Spleen (tissue), 11 donors: Measurements from ENCODE around the gene TMEM212. TPM values are rescaled to one million over a fixed set of nuclear protein-coding genes. Genes with fewer than 3 reads are reported as not detected.

Experiments used
- DNase-seq: peaks from one replicate; pipeline ENCODE4 v3.0.0-alpha.2; 2020
- H3K27ac ChIP-seq, 8 donors: fragments of 200-600 bp; sonication (generic) in 7 of 8; 1 replicate in 4 of 8; 2 replicates in 4 of 8; pipeline versions ENCODE4 v1.5.0 to v1.8.0; 2016 to 2021; ENCODE audit warnings: inconsistent platforms in 4 of 8, mild to moderate bottlenecking in 4 of 8, moderate library complexity in 1 of 8
- H3K27me3 ChIP-seq, 7 donors: fragments of 200-600 bp; sonication (generic) in 6 of 7; replicated peaks in 1 of 7; 1 replicate in 4 of 7; 2 replicates in 3 of 7; pipeline versions ENCODE4 v1.5.0 to v1.8.0; 2016 to 2021; ENCODE audit warnings: inconsistent platforms in 3 of 7, mild to moderate bottlenecking in 1 of 7
- H3K36me3 ChIP-seq, 6 donors: fragments of 200-600 bp; sonication (generic) in 5 of 6; 1 replicate in 4 of 6; 2 replicates in 2 of 6; pipeline versions ENCODE4 v1.5.0 to v1.8.0; 2016 to 2021; ENCODE audit warnings: inconsistent platforms in 2 of 6
- H3K4me1 ChIP-seq, 6 donors: fragments of 200-600 bp; sonication (generic) in 5 of 6; 1 replicate in 3 of 6; 2 replicates in 3 of 6; pipeline versions ENCODE4 v1.5.0 to v1.8.0; 2016 to 2021; ENCODE audit warnings: inconsistent platforms in 3 of 6
- H3K4me3 ChIP-seq, 8 donors: fragments of 200-600 bp; sonication (generic) in 7 of 8; 1 replicate in 4 of 8; 2 replicates in 4 of 8; pipeline versions ENCODE4 v1.5.0 to v1.8.0; 2016 to 2021; ENCODE audit warnings: inconsistent platforms in 4 of 8, mild to moderate bottlenecking in 4 of 8, moderate library complexity in 2 of 8
- H3K9me3 ChIP-seq, 8 donors: fragments of 200-600 bp; sonication (generic) in 7 of 8; 1 replicate in 4 of 8; 2 replicates in 4 of 8; pipeline versions ENCODE4 v1.5.0 to v1.8.0; 2016 to 2021; ENCODE audit warnings: inconsistent platforms in 4 of 8
- POLR2A ChIP-seq, 3 donors: fragments of 450-650 bp; IDR thresholded peaks; one replicate each; pipeline ENCODE4 v1.5.1; 2017; ENCODE audit warnings: antibody characterized with exemption in 3 of 3, mild to moderate bottlenecking in 1 of 3
- POLR2AphosphoS5 ChIP-seq, 3 donors: sonication (generic); formaldehyde crosslinking; IDR thresholded peaks; one replicate each; pipeline ENCODE4 v1.5.1; 2017; ENCODE audit warnings: antibody characterized with exemption in 3 of 3
- WGBS, 5 donors: extraction: QIAGEN DNeasy Blood & Tissue Kit in 3 of 5; methylation state at CpG; one replicate each; pipeline versions ENCODE4 v1.1.5 to v1.1.7; 2013 to 2018; 5-methylcytosine and 5-hydroxymethylcytosine counted together
- intact Hi-C: fragments of 100-400 bp; cut with DNase I; formaldehyde crosslinking; loops from one replicate; pipeline ENCODE4 v1.15.0; 2023; ENCODE audit warnings: low total_unique reads
- polyA plus RNA-seq, 3 donors: library from polyadenylated mRNA; stranded (reverse); fragments of 200-250 nt; gene quantifications; one replicate each; pipeline ENCODE4 v1.2.1, GENCODE V29; 2013
- total RNA-seq, 7 donors: library from RNA; depleted of rRNA in 3 of 7; stranded (reverse); fragments of >200 nt in 3 of 7; fragmentation: NEBNext Ultra II Directional in 4 of 7; extraction: Animal tissue kit (Norgen Biotek cat#: 25700) in 4 of 7; gene quantifications; one replicate each; pipeline versions ENCODE4 v1.1.0 to v1.2.1, GENCODE V29; 2016 to 2021
- TF ChIP-seq, protein P1 (sequence below), 11 experiments: fragments of 200-600 bp in 7 of 11; fragments of 450-650 bp in 4 of 11; sonication (generic) in 4 of 11; IDR thresholded peaks in 8 of 11; conservative IDR thresholded peaks in 3 of 11; 1 replicate in 7 of 11; 2 replicates in 4 of 11; pipeline versions ENCODE4 v1.4.0 to v1.8.0; 2016 to 2021; ENCODE audit warnings: antibody characterized with exemption in 11 of 11, inconsistent platforms in 4 of 11, mild to moderate bottlenecking in 1 of 11
- donor health status: healthy with polysubstance abuse.
- donor health status: DM: no; HTN: no; CAD: no; lungs with moderate emphysema.
- donor health status: DM: no; HTN: no; CAD: no.
- donor health status: Bipolar disorder and iron deficiency.
- donor health status: healthy.
- donor health status: DM: no; HTN: no; CAD: no.
- donor health status: DM: yes; HTN: yes; CAD: no.

The TMEM212 gene
- total and polyA plus RNA-seq, 10 donors, result not detected

GRCh38 chr3:171878461-171879225 lies 35.5 kb downstream of the TMEM212 start:
- H3K27ac ChIP-seq, result no peak overlapping the region
- no peaks in the 10 kb centered on the region for H3K27me3 ChIP-seq
- WGBS, 5 donors, result 79 to 93% (median 83%) methylated on average over 4 of the region's 4 CpGs
- intact Hi-C loops, result no loop called here
- no peak overlapping the region for H3K4me3 ChIP-seq
- H3K4me1 ChIP-seq, result peaks cover 0 to 21% (median 7%) of the 10 kb centered on the region in 6 donors
- no peaks in the 10 kb centered on the region for H3K9me3 ChIP-seq
- TF ChIP-seq POLR2A (IDR thresholded peaks at IDR 0.05) (no peak), POLR2AphosphoS5 (IDR thresholded peaks at IDR 0.05) (no peak)
- TF ChIP-seq, protein P1, sequence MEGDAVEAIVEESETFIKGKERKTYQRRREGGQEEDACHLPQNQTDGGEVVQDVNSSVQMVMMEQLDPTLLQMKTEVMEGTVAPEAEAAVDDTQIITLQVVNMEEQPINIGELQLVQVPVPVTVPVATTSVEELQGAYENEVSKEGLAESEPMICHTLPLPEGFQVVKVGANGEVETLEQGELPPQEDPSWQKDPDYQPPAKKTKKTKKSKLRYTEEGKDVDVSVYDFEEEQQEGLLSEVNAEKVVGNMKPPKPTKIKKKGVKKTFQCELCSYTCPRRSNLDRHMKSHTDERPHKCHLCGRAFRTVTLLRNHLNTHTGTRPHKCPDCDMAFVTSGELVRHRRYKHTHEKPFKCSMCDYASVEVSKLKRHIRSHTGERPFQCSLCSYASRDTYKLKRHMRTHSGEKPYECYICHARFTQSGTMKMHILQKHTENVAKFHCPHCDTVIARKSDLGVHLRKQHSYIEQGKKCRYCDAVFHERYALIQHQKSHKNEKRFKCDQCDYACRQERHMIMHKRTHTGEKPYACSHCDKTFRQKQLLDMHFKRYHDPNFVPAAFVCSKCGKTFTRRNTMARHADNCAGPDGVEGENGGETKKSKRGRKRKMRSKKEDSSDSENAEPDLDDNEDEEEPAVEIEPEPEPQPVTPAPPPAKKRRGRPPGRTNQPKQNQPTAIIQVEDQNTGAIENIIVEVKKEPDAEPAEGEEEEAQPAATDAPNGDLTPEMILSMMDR (IDR thresholded peaks at IDR 0.05 in 8 of 11, conservative IDR thresholded peaks at IDR 0.05 in 3 of 11), result no peak
- no peaks in the 10 kb centered on the region for H3K36me3 ChIP-seq
- DNase-seq, result no peak

- no peak overlapping the region for H3K27ac ChIP-seq
- 79 to 89% (median 87%) methylated on average over 3 of the region's 3 CpGs for WGBS, 5 donors
- no peak overlapping the region for H3K4me3 ChIP-seq
- no peaks in the 10 kb centered on the region for H3K9me3 ChIP-seq
- TF ChIP-seq POLR2AphosphoS5 (IDR thresholded peaks at IDR 0.05), result no peak
- TF ChIP-seq POLR2A (IDR thresholded peaks at IDR 0.05), result no peak
- TF ChIP-seq, protein P1 (IDR thresholded peaks at IDR 0.05 in 8 of 11, conservative IDR thresholded peaks at IDR 0.05 in 3 of 11), result no peak
- peaks cover 0 to 14% (median 4%) of the 10 kb centered on the region in 6 donors for H3K4me1 ChIP-seq
- H3K27me3 ChIP-seq, result no peaks in the 10 kb centered on the region
- no peaks in the 10 kb centered on the region for H3K36me3 ChIP-seq
- DNase-seq, result no peak
- intact Hi-C loops, result no loop called here
Observed at GRCh38 chr3:171879472-171879871, 36.3 kb downstream of the TMEM212 start.

- intact Hi-C loops, result no loop called here
- Histone ChIP-seq H3K9me3 (no peaks in the 10 kb centered on the region), H3K36me3 (no peaks in the 10 kb centered on the region), H3K27ac (no peak overlapping the region), H3K4me3 (no peak overlapping the region), H3K4me1 (peaks cover 0 to 9% (median 3%) of the 10 kb centered on the region in 6 donors), H3K27me3 (no peaks in the 10 kb centered on the region)
- TF ChIP-seq, protein P1 (IDR thresholded peaks at IDR 0.05 in 8 of 11, conservative IDR thresholded peaks at IDR 0.05 in 3 of 11), result no peak
- TF ChIP-seq POLR2A (IDR thresholded peaks at IDR 0.05), result no peak
- TF ChIP-seq POLR2AphosphoS5 (IDR thresholded peaks at IDR 0.05), result no peak
- DNase-seq, result no peak
- 90 to 94% (median 92%) methylated on average over 4 of the region's 4 CpGs for WGBS, 5 donors
Observed at GRCh38 chr3:171880101-171880870, 37.1 kb downstream of the TMEM212 start.

DNA sequence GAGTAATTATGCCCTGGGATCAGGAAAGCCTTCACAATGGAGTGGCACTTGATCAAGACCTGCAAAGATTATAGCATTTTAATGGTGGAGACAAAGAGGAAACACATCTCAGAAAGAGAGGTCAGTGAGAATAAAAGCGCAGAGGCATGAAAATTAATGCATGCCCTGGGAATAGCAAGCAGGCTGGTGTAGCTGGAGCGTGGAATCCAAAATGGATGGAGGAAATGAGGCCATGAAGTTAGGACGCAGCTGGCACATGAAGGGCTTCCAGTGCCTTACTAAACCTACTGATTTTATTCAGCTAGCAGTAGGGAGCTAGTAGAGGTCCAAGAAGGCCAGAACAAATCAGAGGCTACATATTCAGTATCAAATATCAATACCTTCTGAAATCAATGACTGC lies 38.1 kb downstream of the TMEM212 start:
- Histone ChIP-seq H3K27ac (no peak overlapping the region), H3K27me3 (no peaks in the 10 kb centered on the region), H3K9me3 (no peaks in the 10 kb centered on the region), H3K4me3 (no peak overlapping the region), H3K36me3 (no peaks in the 10 kb centered on the region), H3K4me1 (peaks cover 0 to 4% (median 0%) of the 10 kb centered on the region in 6 donors)
- DNase-seq, result no peak
- TF ChIP-seq POLR2AphosphoS5 (IDR thresholded peaks at IDR 0.05), result no peak
- TF ChIP-seq, protein P1 (IDR thresholded peaks at IDR 0.05 in 8 of 11, conservative IDR thresholded peaks at IDR 0.05 in 3 of 11), result no peak
- no peak for TF ChIP-seq POLR2A (IDR thresholded peaks at IDR 0.05)
- WGBS, 5 donors, result 64 to 87% (median 82%) methylated on average over 3 of the region's 3 CpGs
- intact Hi-C loops, result no loop called here
